ENCODE measurements around the gene GLI1.
"Not testable (repeated sequence)": the region's sequence is repeated elsewhere in the genome, so short reads cannot be mapped to it uniquely, and the experiment has no call there.

GLI1 gene

DNA sequence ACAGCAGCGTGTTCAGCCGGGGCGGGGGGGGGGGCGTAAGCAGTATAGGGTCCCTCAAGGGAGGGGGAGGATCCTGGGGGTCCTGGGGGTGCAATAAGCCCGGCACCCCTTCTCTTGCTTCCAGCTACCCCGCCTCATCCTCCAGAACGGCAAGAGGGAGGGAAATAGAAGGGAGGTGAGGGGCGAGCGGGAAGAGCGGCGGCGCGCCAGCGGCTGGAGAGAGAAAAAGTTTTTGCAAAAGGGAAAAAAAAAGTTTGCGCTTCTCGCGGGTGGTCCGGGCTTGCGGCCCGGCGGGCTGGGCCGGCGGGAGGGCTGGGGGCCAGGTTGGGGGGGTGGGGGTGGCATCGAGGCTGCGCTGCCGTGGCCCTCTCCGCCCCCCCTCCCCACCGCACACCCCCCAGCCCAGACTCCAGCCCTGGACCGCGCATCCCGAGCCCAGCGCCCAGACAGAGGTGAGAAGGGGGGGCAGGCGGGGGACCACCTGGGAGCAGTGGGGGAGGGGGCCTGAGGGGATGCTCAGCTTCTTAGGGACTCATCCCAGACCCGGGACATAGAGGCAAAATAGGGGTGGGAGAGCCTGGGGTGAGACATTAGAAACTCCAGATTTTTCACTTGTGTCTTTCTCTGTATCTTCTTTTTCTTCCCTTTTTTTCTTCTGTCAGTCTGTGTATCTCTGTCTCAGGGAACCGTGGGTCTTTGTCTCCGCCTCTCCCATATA lies at the start of gene GLI1:
GLI1 (plus strand) TSS at position 36 of the 718 bp plus-strand sequence. CDS start 3,907 bp downstream, outside the sequence.
- DNase-seq (ENCODE audit: low read depth in 2 of 2): no peak

DNA sequence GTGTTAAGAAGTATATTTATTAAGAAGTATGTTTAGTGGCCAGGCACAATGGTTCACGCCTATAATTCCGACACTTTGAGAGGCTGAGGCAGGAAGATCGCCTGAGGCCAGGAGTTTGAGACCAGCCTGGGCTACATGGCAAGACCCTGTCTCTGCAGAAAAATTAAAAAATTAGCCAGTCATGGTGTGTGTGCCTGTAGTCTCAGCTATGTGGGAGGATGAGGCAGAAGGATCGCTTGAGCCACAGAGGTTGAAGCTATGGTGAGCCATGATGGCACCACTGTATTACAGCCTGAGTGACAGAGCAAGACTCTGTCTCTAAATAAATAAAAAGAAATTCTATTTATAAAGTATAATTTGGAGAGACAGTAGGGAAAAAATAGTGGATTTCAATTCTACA lies 49.1 kb upstream of the GLI1 start:
- no peak for DNase-seq (ENCODE audit: low read depth in 2 of 2)

DNA sequence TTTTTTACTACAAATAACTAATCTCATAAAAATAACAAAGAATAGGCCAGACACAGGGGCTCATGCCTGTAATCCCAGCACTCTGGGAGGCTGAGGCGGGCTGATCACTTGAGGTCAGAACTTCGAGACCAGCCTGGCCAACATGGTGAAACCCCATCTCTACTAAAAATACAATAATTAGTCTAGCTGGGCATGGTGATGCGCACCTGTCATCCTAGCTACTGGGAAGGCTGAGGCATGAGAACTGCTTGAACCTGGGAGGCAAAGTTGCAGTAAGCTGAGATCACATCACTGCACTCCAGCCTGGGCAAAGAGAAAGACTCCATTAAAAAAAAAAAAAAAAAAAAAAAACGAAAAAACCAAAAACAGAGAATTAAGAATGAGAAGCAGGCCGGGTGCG lies 45.4 kb upstream of the GLI1 start:
- DNase-seq (ENCODE audit: low read depth in 2 of 2): not testable (repeated sequence)

DNA sequence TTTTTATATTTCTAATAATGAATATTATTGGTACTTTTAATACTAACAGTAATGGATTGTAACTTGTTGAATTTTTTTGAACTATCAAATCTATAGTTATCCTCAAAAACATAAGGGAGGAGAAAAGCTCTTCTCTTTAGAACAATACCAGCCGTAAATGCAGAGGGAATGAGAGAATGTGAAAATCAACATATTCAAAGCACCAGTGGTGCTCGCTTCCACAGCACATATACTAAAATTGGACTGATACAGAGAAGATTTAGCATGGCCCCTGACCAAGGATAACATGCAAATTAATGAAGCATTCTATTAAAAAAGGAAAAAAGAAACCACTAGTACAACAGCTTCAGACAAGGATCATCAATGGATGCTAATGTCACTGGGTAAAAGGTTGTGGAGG lies 44.5 kb upstream of the GLI1 start:
- DNase-seq (ENCODE audit: low read depth in 2 of 2): no peak

DNA sequence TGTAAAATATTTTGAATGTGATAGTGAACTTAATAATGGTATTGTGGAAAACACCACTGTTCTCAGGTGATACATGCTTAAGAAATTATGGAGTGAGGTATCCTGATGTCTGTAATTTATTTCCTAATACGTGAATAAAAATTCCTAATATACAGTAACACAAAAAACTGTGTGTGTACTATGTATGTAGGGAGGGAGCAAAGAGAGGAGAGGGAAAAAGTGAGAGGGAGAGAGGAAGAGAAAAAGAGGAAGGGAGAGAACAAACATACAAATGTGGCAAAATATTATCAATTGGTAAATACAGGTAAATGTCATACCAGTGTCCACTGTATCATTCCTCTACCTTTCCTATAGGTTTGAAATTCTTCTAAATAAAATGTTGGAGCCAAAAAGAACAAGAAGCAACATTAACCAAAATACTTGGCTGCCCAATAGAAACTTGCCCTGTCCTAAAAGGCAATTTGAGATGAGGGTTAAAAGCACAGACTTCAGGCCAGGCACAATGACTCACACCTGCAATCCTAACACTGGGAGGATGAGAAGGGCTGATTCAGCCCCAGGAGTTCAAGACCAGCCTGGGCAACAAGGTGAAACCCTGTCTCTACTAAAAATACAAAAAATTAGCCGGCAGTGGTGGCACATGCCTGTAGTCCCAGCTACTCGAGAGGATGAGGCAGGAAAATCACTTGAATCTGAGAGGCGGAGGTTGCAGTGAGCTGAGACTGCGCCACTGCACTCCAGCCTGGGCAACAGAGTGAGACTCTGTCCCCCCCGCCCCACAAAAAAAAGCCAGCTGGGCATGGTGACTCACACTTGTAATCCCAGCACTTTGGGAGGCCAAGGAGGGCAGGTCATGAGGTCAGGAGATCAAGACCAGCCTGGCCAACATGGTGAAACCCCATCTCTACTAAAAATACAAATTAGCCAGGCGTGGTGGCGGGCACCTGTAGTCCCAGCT lies 43.3 kb upstream of the GLI1 start:
- no peak for DNase-seq (ENCODE audit: low read depth in 2 of 2)

DNA sequence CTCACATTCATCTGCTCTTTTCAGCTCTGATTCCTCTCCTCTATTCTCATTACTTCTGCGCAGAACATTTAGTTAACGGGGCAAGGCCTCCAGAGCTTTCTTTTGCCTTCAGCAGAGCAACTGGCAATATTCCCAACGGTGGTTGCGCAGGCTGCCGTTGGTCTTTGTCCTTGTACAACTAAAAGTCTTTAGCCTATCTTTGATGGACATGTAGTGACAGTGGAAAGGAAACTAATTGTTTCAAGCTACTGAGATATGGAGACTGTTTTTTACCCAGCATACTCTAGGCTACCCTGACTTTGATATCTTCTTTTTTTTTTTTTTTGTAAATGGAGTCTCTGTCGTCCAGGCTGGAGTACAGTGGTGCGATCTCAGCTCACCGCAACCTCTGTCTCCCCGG lies 41.3 kb upstream of the GLI1 start:
- no peak for DNase-seq (ENCODE audit: low read depth in 2 of 2)

DNA sequence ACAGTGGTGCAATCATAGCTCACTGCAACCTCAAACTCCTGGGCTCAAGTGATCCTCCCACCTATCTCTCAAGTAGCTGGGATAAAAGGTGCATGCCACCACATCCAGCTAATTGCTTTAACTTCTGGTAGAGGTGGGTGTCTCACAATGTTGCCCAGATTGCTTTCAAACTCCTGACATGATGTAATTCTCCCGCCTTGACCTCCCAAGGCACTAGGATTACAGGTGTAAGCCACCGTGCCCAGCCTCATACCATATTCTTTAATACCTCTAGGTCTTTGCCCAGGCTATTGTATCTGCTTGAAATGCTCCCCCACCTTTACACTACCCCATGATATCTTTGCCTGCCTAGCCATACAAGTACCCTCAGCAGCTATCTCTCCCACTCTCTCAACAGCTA lies 40.1 kb upstream of the GLI1 start:
- DNase-seq (ENCODE audit: low read depth in 2 of 2): no peak

DNA sequence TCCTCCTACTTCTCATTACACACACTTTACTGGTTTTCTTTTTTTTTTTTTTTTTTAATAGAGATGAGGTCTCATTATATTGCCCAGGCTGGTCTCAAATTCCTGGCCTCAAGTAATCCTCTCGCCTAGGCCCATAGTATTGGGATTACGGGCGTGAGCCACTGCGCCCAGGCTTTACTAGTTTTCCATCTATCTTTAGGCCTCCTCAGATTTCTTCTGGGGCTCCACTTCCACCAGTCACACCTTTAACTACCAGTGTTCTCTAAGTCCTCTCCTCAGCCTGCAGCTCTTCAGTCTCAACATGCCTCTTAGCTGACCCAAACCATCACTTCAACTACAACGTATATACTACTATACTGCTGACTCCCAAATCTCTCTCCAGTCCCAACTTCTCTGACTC lies 39.1 kb upstream of the GLI1 start:
- no peak for DNase-seq (ENCODE audit: low read depth in 2 of 2)

DNA sequence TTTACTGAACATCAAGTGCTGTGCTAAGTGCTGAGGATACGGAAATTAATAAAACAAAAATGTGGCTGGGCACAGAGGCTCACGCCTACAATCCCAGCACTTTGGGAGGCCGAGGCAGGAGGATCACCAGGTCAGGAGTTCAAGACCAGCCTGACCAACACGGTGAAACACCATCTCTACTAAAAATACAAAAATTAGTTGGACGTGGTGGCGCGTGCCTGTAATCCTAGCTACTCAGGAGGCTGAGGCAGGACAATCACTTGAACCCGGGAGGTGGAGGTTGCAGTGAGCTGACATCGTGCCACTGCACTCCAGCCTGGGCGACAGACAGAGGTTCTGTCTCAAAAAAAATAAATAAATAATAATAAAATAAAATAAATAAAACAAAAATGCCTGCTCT lies 32.6 kb upstream of the GLI1 start:
- not testable (repeated sequence) for DNase-seq (ENCODE audit: low read depth in 2 of 2)

DNA sequence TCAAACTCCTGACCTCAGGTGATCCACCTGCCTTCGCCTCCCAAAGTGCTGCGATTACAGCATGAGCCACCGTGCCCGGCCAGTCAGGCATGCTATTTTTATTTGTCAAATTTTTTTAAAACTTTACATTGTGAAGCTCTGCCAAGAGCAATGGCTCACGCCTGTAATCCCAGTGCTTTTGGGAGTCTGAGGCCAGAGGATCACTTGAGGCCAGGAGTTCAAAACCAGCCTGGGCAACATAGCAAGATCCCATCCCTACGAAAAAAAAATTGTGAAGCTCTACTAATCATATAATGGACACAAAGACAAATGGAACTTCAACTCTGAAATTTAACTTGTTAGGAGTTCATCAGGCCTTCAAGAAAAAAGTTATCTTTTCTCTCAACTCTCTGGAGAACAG lies 30.6 kb upstream of the GLI1 start:
- no peak for DNase-seq (ENCODE audit: low read depth in 2 of 2)

DNA sequence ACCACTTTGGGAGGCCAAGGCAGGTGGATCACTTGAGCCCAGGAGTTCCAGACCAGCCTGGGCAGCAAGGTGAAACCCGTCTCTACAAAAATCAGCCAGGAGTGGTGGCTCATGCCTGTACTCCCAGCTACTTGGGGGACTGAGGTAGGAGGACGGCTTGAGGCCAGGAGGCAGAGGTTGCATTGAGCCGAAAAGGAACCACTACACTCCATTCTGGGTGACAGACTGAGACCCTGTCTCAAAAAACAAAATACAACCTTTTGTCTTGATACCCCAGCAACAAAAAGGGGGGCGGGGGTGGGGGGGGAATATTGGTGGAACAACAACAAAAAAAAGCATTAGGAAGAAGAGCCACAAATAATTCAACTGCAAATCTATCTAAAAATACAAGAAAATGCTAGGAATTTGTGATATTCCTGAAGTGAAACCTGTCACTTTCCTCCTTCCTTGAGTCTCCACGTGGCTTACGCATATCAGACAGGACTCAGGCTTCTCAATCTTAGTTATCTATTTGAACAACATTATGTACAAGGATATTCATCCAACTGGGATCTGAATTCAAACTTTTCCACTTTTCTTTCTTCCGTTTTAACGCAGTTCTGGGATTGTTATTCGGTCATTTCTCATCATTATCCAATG lies 30.0 kb upstream of the GLI1 start:
- DNase-seq (ENCODE audit: low read depth in 2 of 2): no peak

DNA sequence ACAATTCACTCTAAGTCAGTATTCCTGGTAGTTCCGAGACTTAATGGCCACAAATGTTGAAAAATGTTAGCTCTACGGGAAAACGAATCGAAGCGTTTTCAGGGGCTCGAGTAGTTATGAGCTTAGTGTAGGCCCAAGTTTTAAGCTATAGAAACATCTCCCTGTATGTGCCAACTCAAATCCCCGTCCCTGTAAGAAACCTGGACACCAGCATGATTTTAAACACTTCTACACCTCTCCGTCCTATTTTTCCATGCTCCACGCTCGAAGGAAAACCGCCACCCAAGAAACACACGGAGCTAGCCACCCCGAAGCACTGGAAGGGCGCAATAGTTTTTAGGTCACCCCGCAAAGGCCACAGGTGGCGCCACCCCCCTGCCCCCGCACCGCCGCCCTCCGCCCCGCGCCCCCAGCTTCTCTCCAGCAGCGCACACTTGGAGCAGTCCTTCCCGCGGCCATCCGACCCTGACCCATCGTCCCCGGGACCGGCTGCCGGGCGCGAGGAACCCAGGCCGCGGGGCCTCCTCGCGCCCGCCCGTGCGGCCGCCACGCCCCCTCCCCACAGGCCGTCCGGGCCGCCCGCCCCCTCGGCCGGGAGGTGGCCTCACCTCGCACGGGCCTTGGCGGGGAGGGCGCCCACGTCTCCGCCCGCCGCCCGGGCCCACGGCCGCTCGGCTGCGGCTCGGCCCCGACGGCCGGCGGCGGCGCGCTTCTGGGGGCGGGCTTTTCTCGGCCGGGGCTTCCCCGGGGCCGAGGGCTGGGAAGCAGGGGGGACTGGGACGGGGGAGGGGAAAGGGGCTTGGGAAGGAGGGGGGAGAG lies 29.3 kb upstream of the GLI1 start:
- DNase-seq (ENCODE audit: low read depth in 2 of 2): peak; percentile 20 to 37

DNA sequence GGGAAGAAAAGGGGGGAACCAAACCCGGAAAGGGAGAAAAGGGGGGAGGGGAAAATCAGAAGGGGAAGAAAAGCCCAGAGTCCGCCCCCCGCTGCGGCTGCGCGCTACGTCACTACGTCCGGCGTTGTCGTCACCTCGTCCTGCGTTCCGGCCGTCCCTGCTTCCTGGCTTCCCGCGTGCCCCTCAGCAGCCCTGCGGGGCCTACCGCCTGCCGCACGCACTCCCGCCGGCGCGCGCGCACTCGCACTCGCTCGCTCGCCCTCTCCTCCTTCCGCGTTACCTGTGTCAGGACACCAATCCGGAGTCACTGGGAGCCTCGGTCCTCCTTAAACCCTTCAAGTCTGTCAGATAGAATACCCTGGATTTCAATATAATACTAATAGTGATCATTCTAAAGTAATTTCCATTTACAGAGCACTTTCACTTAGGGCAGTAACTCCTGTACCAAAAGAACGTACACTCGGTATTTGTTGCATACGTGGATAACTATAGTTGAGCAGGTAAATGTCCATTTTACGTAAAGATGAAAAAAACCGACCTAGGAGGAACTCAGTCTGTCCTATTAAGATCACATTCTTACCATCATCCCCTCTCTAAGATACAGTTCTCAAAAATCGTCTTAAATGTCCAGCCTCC lies 28.5 kb upstream of the GLI1 start, which contains the start of gene R3HDM2:
R3HDM2 (minus strand) TSS at position 113 of the 636 bp plus-strand sequence. CDS start 120,615 bp downstream, outside the sequence.
- peak; percentile 92 to 94 for DNase-seq (ENCODE audit: low read depth in 2 of 2)

DNA sequence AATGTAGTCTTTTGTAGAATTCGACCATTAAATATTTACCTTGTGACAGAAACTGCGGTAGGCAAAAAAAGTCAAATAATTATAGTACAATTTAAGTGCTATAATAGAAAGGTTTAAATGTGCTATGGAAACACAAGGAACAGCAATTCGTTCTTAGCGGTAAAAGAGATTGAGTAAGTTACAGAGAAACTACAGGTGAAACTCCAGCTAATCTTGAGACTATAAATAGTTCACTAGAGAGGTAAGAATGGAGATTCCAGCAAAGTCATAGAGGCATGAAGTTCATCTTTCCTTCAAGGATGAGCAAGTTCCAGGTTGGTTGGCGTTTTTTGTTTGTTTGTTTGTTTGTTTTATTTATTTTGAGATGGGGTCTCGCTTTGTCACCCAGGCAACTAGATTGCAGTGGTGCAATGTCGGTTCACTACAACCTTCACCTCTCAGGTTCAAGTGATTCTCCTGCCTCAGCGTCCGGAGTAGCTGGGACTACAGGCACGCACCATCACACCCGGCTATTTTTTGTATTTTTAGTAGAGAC lies 27.9 kb upstream of the GLI1 start:
- no peak for DNase-seq (ENCODE audit: low read depth in 2 of 2)

DNA sequence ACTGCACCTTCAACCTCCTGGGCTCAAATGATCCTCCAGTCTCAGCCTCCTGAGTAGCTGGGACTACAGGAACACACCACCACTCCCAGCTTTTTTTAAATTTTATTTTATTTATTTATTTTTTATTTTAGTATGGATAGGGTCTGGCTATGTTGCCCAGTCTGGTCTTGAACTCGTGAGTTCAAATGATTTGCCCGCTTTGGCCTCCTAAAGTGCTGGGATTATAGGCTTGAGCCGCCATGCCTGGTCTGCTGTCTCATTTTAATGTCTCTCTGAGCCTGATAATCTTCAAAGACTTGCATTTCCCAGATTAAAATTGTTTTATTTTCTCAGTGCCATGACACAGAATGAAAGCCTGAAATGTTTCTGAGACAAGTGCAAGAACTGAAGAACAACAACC lies 26.2 kb upstream of the GLI1 start:
- no peak for DNase-seq (ENCODE audit: low read depth in 2 of 2)

DNA sequence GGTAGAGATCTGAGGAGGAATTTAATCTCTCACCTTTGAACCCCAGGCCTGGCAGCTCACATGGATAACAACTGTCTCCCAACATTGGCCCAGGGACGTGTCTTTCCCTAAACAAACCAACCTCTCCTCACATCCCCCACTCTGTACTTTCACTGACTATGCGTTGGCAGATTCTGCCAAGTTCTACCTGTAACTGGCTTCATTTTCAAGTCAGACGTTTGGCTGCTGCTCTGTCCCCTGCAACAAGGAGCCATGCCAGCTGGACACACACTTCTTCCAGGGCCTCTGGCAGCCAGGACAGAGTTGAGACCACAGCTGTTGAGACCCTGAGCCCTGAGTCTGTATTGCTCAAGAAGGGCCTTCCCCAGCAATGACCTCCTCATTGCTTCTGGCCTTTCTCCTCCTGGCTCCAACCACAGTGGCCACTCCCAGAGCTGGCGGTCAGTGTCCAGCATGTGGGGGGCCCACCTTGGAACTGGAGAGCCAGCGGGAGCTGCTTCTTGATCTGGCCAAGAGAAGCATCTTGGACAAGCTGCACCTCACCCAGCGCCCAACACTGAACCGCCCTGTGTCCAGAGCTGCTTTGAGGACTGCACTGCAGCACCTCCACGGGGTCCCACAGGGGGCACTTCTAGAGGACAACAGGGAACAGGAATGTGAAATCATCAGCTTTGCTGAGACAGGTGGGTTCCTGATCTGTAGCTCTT lies 24.9 kb upstream of the GLI1 start, which contains the start of gene INHBC:
INHBC (plus strand) TSS at position 268 of the 707 bp plus-strand sequence; CDS start at position 371, 103 bp downstream.
- DNase-seq (ENCODE audit: low read depth in 2 of 2): no peak

DNA sequence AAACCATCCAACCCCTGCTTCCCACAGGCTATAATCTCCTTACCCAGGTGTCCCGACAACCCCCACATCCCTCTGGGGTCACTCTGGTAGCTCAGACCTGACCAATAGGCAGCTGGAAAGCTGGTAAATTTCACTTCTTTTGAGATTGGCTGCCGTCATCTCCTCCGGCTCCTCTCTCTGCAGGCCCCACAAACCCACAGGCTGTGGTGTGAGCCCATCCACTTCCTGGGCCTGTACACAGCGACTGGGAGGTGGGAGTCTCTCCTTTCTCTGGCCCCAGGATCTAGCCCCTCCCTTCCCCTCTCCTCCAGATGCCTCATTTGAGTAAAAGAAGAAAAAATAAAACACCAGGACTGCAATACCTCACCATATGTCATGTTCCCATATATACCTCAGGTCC lies 24.3 kb upstream of the GLI1 start:
- no peak for DNase-seq (ENCODE audit: low read depth in 2 of 2)

DNA sequence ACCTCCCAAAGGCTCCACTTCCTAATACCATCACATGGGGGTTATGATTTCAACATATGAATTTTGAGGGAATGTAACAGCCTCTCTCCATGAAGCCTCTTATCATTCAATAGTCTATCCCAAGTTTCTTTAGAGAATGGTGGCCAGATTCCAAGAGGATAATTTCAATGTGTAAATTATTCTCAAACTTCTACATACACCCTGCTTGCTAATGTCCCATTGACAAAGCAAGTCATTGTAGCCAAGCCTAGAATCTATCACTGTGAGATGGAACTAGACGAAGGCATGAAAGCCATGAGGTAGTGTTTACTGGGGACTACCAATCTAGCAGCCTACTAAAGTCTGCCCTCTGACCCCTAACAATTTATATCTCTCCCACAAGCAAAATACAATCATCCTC lies 21.2 kb upstream of the GLI1 start:
- DNase-seq (ENCODE audit: low read depth in 2 of 2): no peak

DNA sequence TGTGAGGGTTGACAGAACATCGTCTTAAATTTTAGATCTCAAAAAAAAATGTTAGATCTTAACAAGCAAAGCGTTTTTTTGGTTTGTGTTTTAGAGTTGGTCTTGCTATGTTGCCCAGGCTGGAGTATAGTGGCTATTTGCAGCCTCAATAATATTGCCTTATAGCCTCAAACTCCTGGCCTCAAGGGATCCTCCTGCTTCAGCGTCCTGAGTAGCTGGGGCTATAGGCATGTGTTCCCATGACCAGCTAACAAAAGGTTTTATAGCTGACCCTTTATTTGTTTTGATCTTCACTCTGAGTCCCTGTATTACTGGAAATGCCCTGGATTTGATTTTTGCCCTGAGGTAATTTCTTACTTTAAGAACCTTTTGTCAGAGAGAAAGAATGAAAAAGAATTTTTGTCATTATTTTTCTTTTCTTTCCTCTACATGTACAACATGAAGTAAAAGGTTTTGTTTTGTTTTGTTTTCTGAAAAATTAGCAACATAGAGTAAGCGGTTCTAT lies 19.8 kb upstream of the GLI1 start:
- DNase-seq (ENCODE audit: low read depth in 2 of 2): no peak

DNA sequence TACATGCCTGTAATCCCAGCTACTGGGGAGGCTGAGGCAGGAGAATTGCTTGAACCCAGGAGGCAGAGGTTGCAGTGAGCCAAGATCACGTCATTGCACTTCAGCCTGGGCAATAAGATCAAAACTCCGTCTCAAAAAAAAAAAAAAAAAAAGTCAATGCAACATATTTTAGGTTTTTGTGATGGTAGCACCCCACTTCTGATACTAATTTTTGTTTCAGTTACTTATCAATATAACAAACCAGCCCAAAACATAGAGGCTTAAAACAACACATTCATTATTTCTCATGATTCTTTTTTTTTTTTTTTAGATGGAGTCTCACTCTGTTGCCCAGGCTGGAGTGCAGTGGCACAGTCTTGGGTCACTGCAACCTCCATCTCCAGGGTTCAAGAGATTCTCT lies 18.2 kb upstream of the GLI1 start:
- DNase-seq (ENCODE audit: low read depth in 2 of 2): not testable (repeated sequence)

Data from activated CD4-positive, alpha-beta T cell treated with anti-CD3 and anti-CD28 coated beads for 24 hours (primary cell).